B cell (primary cell): Measurements from ENCODE around the gene NCOR1.
"Not testable (repeated sequence)": the region's sequence is repeated elsewhere in the genome, so short reads cannot be mapped to it uniquely, and the experiment has no call there.

Experiments used
- EZH2 ChIP-seq: IDR thresholded peaks from 2 replicates; pipeline ENCODE4 v1.6.1; 2012; ENCODE audit warnings: borderline replicate concordance, low read depth, mild to moderate bottlenecking, moderate library complexity, low read length; ENCODE audit not compliant: insufficient read depth, poor library complexity, severe bottlenecking
- TF ChIP-seq, protein P1 (sequence below): fragments of 200-600 bp; IDR thresholded peaks from one replicate; pipeline ENCODE4 v1.8.0; 2022; ENCODE audit warnings: antibody characterized with exemption, mild to moderate bottlenecking

- TF ChIP-seq, protein P1, sequence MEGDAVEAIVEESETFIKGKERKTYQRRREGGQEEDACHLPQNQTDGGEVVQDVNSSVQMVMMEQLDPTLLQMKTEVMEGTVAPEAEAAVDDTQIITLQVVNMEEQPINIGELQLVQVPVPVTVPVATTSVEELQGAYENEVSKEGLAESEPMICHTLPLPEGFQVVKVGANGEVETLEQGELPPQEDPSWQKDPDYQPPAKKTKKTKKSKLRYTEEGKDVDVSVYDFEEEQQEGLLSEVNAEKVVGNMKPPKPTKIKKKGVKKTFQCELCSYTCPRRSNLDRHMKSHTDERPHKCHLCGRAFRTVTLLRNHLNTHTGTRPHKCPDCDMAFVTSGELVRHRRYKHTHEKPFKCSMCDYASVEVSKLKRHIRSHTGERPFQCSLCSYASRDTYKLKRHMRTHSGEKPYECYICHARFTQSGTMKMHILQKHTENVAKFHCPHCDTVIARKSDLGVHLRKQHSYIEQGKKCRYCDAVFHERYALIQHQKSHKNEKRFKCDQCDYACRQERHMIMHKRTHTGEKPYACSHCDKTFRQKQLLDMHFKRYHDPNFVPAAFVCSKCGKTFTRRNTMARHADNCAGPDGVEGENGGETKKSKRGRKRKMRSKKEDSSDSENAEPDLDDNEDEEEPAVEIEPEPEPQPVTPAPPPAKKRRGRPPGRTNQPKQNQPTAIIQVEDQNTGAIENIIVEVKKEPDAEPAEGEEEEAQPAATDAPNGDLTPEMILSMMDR: not testable (repeated sequence)
- not testable (repeated sequence) for TF ChIP-seq EZH2
Observed at GRCh38 chr17:16055139-16055538, 160.2 kb downstream of the NCOR1 start.
